ENCODE results near the gene NFIA.

Gene NFIA

GRCh38 chr1:61280452-61280851, 198.1 kb downstream of the NFIA start:
- no peak for DNase-seq

DNA sequence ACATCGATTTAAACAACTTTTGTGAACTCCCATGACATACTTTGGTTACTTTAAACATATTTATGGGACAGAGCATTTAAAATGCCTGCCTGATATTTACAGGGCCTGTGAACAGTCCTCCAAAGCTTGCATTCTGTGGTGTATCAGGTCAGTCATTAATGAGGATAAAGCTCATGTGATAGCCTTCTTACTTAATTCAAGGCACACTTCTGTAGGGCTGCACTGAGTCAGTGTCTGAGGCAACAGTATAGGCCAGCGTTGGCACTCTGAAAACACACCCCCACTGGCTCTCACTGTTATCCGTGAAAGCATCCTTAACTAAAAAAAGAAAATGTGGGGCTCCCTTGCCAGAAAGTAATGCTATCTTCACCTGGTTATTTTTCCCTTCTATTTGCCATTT, 200.0 kb downstream of the NFIA start:
- DNase-seq = no peak

GRCh38 chr1:61284248-61284854, 202.0 kb downstream of the NFIA start:
- DNase-seq = no peak

DNA sequence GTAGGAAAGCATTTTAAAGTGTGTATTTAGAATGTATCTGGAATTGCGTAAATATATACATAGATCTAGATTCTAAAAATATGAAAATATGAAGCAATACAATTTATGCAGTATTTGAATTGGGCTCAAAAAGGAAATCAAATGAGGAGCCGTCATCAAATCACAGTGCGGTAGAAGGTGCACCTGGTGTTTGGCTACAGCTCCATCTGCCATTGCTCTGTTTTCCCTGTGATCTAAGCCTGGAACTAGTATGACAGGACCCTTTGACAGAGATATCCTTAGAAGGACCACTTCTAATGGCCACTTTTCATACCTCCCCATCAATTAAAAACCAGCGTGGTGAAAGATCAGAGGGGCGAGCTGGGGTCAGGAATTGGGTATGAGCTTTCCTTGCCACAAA, 202.6 kb downstream of the NFIA start:
- no peak for DNase-seq

DNA sequence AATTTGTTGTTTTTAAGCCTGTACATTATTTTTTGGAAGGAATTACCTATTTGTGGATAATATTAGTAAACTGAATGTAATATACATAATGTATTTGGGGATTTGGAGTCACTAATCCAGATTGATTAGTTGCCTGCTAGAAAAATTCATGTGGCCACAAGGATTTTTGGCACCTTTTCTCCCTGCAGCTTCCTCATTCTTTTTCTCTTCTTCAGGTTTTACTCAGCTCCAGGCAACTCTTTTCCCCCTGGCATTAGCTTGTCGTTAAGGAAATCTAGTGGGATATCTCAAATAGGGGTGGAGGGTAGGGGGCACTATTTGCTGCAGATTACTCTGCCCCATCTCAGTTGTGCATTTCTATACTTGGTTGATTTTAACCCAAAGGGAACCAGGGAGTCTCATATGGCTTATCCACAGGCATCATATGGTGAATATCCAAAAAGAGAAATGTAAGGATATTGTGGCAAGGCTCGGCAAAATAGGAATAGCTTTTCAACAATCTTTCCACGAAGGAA, 203.1 kb downstream of the NFIA start:
- DNase-seq = no peak

DNA sequence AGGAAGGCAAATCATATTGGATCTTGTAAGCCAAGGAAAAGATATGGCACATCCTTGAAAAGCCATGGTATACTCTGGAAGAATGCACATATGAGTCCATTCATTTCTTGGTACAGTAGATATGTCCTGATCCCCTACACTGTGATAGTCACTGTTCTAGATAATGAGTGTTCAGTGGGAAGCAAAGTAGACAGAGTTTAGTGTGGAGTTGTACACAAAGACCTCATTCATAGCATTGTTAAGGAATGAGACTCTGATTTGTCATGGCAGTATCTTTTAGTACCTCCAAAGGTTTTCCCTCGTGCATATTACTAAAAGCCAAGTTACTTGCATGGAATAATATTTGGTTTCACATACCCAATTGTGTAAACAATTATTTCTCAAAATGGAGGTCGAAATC, 204.7 kb downstream of the NFIA start:
- DNase-seq = no peak

GRCh38 chr1:61287734-61288133, 205.4 kb downstream of the NFIA start:
- DNase-seq = no peak

- DNase-seq = no peak
Observed at GRCh38 chr1:61289232-61290098, 207.1 kb downstream of the NFIA start.

DNA sequence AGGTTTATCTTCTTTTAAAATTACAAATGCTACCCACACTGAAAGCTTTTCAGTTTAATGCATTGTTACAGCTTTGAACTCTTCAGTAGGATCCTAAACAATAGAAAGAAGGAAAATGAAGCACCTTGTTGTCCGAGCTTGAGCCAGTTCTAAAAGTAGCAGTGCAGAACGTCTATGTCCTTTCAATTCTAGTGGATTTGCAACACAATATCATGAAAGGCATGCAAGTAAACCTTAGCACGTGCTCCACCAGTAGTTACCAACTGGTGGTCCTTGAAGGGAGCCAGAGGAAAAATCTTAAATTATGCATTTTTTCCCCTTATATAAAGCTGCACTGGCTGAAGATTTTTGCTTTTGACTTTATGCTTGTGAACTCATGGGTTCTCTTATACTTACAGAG, 208.2 kb downstream of the NFIA start:
- DNase-seq = no peak

GRCh38 chr1:61293197-61293596, 210.8 kb downstream of the NFIA start:
- no peak for DNase-seq

GRCh38 chr1:61293986-61294504, 211.7 kb downstream of the NFIA start:
- no peak for DNase-seq

DNA sequence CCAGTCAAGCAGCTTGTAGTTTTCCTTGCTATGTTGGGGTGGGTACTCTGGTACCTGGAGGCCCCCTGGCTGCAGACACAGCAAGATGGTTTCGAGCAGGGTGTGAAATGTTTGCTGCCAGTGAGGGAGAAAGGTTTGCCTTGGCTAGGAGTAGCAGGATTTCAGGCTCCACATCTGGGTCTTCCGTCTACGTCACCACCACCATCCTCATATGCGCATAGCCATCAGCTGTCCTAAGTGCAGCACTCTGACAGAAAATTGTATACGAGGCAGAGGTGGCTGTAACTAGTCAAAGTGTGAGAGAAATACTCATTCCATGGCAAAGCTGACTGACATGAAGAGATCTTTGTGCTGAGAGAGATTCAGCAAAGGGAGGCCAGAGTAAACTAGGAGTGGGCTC, 212.6 kb downstream of the NFIA start:
- DNase-seq = no peak

DNA sequence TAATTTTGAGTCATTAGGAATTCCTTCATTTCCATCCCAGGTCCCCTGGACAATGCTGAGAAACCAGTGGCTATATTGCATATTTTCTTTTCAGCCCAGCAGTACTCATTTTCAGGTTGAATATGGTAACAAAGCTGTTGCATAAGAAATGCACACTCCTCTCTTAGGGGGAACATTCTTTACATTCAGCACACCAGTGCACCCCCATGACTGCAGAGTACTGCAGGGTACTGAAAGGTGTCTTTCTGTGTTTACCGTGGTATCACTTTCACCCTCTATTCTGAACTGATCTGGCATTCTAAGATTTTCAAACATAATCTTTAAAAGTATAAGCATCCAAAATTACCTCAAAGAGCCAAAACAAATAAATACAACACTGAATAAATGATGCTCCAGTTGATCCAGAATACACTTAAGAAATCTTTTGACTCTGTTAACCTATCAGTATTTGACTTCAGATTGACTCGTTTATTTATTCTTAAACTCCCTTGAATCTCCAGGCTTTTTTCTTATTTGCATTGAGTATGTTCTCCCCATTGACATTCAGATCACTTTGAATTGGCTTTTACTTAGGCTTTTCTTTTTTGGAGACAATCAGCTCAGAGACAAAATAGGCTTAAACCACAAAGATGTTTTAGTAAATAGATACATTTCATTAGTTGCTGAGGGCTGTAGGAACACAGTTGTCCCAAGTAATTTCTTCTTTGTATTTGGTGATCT, 213.6 kb downstream of the NFIA start:
- DNase-seq = no peak

DNA sequence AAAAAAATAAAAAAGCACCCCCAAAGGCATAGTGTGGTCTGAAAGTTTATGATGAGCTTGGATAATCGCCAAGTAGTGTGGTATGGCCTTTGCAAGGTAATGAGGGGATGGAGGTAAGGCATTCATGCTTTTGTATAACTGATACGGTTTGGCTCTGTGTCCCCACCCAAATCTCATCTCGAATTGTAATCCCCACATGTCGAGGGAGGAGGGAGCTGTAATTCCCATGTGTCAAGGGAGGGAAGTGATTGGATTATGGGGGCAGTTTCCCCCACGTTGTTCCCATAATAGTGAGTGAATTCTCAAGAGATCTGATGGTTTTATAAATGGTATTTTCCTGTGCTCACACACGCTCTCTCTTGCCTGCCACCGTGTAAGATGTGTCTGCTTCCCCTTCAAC, 215.5 kb downstream of the NFIA start:
- no peak for DNase-seq

DNA sequence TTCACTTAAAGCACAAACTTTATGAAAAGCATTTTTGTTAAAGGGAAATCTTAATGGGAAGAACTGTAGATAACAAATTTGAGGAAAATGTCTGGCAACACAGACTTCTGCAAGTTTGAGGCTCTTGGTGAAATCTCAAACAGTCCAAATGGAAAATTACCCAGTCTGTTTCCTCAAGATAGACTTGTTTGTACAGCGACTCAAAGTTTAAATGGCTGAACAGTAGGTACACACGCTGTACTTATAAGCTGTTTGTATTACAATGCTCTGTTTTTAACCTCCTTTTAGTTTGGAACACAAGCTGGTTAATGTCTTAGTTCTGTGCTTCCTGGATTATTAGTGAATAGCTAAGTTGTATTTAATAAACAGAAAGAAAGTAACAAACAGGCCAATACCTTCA, 217.1 kb downstream of the NFIA start:
- DNase-seq = no peak

GRCh38 chr1:61300899-61301298, 218.5 kb downstream of the NFIA start:
- DNase-seq = no peak

DNA sequence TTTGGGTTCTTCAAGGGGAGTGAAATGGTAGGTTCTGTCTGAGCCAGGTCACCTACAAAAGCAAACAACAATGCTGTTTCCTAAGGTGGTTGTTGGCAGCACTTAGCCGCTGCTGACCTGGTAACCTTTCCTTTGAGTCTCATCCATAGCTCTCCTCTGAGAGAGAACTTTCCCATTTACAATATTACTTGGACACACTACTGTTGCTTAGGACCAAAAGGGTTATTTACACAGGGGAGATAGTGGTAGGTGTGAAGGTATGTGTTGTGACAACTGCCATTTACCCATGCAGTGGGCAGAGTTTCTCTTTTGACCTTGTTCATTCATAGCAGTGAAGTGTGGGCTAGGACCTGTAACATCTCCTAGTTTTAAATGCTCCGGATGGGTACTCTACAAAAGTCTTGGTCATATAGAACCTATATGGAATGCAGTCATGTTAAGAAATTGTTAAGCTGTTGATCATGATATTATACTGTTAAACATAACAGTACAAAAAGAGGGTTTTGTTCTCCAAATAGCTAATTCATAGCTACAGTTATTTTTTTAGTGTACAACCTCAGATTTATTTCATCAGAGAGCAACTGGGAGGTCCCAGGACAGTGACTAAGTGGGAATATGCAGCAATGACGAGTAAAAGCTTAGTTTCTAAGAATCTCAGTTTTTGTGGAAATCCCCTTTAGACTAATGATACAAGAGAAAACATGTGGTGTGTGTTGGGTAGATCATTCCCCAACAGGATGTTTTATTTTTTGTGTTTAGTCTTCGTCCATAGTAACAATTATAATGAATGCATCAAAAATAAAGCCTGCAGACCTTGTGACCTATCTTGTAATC, 219.7 kb downstream of the NFIA start:
- no peak for DNase-seq

DNA sequence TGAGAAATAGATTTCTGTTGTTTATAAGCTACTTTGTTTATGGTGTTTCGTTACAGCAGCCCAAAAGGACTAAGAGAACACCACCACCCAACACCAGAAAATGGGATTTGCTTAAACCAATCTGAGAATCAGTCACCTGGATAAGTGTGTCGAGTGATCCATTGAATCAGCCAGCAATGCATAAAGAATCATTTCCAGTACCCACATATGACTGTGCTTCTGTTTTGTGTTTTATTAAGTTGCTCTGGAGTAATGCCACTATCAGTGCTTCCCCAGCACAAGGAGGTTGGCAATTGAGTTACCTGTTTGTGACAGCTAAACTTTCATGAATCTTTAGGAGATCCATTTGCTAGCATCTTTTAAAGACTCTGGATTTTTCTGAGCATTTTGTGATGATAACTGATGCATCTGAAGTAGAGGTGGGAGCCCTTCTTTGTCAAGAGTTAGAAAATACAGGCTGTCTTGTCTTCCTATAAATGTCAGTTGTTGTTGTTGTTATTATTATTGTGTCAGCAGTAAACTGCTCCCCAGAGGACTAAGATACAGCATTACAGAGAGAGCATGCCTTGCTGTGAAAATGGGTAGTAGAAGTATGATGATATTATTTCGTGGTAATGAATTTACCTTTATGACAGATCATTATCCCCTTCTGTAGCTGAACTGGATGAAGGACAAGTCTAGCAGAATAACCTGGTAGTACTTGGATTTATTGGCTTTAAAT, 225.2 kb downstream of the NFIA start:
- no peak for DNase-seq

- DNase-seq = no peak
Observed at GRCh38 chr1:61310057-61310456, 227.7 kb downstream of the NFIA start.

- no peak for DNase-seq
Observed at GRCh38 chr1:61310538-61310937, 228.2 kb downstream of the NFIA start.

DNA sequence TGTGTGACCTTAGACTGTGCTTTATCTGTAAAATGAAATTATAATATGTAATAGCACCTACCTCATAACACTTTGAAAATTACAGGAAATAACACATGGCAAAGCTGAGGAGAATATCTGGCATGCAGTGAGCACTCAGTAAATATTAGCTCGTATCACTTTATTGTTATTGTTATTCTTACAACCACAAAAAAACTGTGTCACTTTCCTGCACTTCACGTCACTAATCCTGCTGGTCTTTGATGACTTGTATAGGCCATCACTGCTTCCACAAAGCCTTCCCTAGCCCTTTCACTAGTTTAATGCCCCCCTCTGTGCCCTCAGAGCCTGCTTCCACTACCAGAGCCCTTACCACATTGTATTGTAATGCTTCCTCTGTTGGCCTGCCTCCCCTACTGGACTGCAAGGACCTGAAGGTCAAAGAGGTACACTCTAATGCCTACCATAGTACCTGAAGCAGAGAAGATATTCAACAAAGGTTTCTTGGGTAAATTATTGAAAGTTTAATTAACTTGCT, 231.6 kb downstream of the NFIA start:
- no peak for DNase-seq

DNA sequence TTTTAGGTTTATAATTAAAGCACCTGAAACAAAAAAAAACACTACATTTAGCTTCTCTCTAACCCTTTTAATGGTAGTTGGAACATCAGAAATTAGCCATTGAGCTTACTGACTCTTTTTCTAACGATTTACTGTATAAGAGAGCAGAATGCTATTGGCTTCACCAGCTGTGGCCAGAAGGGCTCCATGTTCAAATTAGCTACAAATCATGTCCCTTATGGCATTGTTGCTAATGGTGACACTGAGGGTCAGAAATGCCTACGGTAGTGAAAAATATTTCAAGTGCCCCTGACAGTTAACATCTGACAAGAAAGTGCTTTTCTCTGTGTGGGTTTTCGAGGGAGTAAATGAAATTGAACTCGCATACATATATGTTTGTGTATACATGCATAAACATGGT, 232.7 kb downstream of the NFIA start:
- DNase-seq = no peak
